NCI-H748 (cell line): ENCODE measurements around the gene SLC13A3.

Source experiments
- DNase-seq: peaks from one replicate; lab custom pipeline; 2025; ENCODE audit not compliant: unreplicated experiment; lab: John Stamatoyannopoulos, UW

SLC13A3 gene

DNA sequence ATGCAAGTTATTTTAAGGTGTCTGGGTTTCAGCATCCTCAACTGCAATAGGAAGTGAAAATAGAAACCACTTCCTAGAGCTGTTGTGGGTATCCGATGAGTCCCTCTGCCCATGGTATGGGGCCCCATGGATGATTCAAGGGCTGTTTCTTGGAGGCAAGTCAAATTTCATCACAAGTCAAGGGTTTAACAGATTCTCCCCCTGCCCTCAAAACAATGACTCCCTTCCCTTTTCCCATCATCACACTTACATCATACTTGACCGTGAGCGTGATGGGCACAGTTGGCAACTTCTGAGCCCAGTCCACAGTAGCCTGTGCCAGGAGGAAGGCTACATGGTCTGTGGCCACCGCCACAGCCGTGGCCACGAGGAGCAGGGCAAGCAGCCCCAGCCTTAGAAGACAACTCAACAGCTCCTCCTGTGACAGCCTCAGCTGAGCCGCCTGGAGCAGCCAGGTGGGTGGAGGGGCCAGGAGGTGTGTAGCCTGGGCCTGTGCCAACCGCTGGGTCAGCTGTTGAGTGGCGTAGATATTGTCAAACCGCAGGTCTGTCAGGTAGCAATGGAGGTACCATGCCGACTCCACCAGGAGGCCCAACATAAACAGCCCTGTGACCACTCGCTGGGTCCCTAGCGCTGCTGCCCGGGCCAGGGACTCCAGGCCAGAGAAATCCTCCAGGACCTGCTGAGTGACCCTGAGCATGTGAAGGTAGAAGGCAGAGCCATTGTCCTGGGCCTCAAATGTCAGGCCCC is 106.0 kb downstream of the SLC13A3 start:
- DNase-seq, result no peak

DNA sequence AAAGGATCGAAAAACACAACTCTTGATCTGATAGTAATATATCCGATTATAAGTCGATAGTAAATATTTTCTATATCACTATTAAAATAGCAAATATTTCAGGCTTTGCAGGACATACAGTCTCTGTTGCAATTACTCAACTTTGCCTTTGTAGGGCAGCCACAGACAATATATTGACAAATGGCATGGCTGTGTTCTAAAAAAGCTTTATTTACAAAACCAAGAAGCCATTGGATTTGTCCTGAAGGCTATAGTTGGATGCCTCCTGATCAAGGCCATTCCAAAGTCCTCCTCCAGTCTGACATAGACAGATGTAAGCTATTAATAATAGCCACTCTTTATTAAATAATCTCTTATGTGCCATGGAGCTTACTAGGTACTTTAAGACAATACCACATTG is 106.7 kb downstream of the SLC13A3 start:
- no peak for DNase-seq

DNA sequence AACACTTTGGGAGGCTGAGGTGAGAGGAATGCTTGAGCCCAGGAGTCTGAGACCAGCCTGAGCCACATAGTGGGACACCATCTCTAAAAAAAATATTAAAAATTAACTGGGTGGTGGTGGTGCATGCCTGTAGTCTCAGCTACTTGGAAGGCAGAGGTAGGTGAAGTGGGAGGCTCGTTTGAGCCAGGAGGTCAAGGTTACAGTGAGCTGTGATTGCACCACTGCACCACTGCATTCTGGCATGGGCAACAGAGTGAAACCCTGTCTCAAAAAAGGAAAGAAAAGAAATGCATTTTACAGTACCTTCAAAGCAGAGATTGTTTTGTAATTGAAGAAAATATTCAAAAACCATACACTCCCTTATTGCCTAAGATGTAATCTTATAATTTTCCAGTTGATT is 107.3 kb downstream of the SLC13A3 start:
- no peak for DNase-seq

DNA sequence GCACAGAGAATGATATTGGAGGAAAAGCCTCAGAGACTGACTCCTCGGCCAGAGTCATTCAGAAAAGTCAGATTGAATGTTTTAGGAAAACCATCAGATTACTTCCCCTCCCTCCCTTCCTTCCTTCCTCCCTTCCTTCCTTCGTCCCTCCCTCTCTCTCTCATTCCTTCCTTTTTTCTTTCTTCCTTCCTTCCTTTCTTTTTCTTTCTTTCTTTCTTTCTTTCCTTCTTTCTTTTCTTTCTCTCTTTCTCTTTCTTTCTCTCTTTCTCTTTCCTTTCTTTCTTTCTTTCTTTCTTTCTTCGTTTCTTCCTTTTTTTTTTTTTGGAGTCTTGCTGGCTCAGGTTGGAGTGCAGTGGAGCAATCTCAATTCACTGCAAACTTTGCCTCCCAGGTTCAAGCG is 108.2 kb downstream of the SLC13A3 start:
- DNase-seq, result no peak

DNA sequence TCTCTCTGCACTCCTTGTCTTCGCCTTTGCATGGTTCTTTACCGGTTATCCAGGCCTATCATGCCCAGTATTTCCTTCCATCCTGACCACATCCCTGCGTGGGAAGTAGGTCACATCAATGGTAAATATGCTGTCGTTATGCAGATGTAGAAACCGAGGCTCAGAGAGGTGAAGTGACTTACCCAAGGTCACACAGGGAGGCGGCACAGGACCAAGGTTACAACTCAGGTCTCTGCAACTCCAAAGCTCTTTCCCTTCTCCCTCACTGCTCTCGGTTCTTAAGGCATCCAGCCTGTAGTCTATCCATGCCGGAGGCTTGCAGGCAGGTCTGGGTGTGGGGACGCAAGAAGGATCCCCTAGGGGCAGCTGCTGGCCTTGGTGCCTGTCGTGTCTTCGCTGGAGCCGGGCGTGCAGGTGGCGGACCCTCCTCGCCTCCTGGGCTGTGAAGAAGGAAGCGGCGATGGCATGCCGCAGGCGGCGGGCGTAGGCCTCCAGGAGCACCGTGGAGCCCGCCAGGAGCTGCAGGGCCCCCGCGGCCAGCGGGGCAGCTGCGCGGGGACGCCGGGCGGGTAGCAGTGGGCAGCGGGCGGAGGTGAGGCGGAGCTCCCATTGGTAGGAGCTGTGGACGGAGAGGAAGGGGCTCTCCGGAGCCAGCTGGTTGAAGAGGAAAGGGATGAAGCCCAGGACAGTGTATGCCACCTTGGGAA is 109.9 kb downstream of the SLC13A3 start:
- no peak for DNase-seq

DNA sequence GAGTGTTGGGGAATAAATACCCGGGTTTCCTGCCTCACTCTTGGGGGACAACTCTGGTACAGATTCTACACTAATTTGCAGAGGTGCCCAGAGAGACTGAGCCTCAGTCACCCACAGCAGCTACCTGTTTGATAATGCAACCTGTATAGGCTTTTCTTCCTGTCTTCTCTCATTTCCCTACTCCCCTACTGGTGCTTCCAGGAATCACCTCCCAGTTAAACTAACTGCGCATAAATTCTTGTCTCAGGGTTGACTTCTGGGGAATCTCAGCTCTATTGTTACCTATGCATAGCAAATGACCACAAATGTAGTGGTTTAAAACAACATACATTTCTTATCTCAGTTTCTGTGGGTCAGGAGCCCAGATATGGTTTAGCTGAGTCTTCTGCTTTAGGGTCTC is 112.1 kb downstream of the SLC13A3 start:
- no peak for DNase-seq

DNA sequence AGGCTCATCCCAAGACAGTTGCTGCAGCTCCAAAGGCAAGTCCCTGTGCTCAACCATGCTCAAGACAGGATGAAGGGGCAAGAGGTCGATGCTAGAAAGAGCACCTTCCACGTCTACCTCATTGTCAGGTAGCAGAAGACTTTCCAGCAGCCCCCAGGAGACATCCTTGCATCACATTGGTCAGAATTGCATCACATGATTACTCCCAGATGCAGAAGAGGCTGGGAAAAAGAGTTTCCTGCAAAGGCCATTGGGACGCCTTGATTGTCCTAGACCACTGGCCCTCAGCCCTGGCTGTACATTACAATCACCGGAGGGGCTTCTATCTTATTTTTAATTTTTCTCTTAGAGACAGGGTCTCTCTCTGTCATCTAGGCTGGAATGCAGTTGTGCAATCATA is 120.6 kb downstream of the SLC13A3 start:
- no peak for DNase-seq

DNA sequence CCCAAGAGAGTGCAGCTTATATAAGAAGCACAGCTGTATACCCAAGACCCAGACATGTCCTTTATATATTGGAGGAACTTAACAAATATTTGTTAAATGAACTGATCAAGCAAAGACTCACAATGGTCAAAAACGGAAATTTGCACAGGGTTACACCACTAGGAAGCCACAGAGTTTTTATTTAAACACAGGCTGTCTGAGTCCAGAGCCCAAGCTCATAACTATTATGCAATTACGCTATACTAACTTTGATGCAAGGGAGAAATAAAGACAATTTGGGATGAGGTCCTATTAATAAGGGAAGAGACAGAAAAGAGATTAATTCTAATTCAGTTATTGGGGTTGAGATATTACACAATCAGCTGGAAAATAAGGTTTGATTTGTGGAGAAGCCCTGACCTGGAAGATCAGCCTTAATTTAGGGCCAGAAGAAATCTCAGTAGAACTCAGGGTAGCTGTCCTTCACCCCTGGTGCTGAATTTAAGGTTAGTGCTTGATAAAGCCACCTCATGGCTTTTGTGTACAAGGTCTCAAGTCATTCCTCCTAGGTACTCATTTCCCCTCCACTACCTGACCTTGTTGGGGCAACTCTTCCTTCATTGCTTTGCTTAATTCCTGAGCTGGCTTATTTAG is 127.4 kb downstream of the SLC13A3 start:
- no peak for DNase-seq

DNA sequence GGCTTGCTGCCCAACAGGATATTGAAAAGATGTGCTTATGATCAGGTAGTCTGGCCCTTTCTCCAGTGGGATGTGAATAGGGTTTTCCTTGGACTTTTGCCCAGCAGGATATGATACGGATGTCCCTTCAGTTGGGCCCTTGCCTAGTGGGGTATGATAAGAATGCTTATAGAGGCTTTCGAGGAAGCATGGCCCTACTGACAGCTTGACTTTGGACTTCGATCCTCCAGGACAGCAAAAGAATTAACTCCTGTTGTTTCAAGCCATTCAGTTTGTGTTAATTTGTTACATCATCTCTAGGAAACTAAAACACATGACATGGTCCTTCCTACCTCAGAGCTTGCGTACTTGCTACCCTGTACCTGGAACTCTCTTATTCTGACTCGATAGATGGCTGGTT is 128.2 kb downstream of the SLC13A3 start:
- DNase-seq, result no peak

DNA sequence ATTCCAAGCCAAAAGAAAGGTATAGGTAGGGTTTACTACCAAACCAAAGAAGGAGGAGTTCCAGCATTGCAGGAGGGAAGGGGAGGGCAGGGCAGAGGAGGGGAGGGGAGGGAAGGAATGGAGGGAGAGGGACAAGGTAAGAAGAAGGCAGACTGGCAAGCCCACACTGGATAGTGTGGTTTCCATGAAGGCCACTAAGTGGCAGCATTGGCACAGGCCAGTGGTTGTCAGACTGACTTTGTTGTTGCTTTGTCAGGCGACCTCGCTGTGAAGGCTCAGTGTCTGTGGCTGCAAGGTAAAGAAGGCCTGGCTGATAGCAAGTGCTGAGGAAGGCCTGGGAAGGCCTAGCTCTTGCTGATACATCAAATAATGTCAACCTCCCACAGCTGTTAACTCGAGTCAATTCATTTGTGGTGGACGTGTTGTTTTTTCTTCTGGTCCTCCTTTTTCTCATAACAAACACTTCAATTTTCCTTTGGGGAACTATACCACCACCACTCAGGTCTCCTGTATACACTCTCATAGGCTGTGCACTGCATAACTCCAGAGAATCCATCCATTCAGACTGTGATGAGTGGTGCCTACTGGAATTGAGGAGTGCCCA is 130.2 kb downstream of the SLC13A3 start:
- DNase-seq, result peak; percentile 59

DNA sequence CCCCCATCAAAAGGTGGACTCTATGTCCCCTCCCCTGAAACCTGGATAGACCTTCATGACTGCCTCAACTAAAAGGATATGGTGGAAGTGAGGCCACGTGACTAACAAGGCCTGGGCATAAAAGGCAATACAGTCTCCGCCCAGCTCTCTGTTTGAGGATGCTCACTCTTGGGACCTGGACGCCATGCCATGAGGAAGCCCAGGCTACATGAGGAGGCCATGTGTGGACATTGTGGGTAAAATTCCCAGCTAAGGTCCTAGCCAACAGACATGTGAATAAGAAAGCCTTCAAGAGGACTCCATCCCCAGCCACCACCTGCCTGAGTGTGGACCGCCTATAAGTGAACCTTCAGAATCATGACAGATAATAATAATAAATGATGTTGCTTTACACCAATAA is 130.7 kb downstream of the SLC13A3 start:
- DNase-seq, result no peak

DNA sequence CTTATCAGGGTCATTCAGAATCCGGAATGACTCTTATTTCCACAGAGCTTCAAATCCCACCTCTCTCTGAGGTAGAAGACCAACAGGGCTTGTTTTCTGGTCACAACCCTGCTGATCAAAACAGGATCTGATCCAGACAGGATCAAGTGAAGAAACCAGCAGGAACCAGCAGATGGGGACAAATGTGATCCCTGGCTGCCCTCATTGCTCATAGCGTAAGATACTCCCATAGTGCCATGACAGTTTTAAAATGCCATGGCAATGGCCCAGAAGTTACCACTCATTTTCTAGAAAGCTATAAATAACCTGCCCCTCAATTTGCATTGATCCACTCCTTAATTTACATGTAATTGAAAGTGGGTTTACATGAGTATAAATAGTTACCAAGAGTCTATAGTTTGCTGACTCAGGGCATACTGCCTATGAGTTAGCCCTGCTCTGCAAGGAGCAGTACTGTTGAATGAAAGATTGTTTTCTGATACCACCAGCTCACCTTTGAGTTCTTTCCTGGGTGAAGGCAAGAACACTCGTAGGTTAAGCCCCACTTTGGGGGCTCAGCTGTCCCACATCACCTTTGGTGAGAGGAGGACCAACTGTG is 131.7 kb downstream of the SLC13A3 start:
- DNase-seq, result no peak

DNA sequence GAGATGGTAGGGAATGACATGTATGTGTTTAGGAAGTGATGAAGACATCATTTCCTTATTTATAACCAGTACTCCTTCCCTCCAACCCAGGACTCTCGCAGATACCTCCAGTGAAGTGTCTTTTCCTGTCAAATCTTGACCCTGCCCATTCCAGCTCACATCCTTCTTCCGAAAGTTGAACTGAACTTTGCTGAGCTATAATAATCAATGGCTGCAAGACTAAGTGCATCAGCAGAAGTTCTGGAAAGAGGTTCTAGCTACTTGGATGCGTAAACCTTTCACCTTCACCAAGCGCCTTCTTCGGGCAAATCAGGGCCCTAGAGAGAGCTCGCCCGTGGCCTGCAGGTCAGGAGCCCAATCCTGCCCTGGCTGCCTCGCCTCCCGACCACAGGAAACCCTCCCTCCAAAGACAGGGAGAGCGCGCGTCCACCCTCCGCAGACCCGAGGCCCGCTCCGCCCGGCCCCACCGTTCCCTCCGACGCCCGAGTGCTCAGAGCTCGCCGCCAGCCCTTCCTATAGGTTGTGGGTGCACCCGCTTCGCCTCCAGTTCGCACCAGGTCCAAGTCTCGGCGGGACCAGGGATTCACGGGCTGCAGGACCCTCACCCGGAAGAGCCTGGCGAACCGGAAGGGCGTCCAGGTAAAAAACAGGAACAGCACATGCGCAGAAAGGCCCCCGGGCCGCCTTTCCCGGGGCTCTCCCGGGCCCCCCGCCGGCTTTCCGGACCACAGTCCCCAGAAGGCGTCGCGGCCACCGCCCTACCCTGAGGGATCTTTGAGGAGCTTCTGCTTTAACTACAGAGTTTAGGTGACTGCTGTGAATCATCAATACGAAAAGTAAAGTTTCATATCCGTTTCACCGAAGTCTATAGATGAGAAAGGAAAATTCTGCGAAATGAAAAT is 138.1 kb downstream of the SLC13A3 start, which contains the start of gene ZNF334:
Gene ZNF334 (minus strand): TSS at position 617 of the 902 bp plus-strand sequence. CDS start 1,457 bp downstream, outside the sequence.
- DNase-seq, result peak; percentile 85

DNA sequence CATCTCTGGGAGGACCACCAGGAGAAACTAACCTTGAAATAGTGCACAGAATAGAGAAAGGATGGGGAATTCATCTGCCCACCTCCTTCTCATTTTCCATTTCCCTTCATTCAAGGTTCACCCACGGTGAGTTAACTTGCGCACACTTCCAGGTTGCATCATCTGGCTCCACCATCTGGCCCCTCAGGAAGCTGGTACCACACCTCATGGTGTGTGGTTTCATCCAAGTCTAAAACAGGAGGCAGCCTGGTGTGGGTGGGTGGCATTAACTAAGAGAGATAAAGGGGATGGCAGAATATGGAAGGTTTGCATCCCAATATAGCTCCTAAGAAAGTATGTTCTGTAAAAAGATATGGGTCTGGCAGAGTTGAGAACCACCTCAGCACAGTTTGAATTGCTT is 141.7 kb downstream of the SLC13A3 start:
- no peak for DNase-seq
